Esophagus muscularis mucosa (tissue), 4 donors: ENCODE measurements around the gene FGD5. TPM values are rescaled to one million over a fixed set of nuclear protein-coding genes. Genes with fewer than 3 reads are reported as not detected.

Experiments used
- DNase-seq: peaks from one replicate; pipeline ENCODE4 v3.0.0-alpha.2; 2017; ENCODE audit errors: extremely low spot score
- H3K27ac ChIP-seq, 4 donors: fragments of 200-600 bp; sonication (generic); replicated peaks in 1 of 4; 1 replicate in 3 of 4; 2 replicates in 1 of 4; pipeline ENCODE4 v1.5.1; 2016 to 2019; ENCODE audit warnings: mild to moderate bottlenecking in 1 of 4
- H3K27me3 ChIP-seq, 4 donors: fragments of 200-600 bp; sonication (generic); one replicate each; pipeline versions ENCODE4 v1.5.1 to v1.6.0; 2016 to 2019
- H3K36me3 ChIP-seq, 4 donors: fragments of 200-600 bp; sonication (generic); one replicate each; pipeline ENCODE4 v1.5.1; 2016 to 2019
- H3K4me1 ChIP-seq, 4 donors: fragments of 200-600 bp; sonication (generic); one replicate each; pipeline ENCODE4 v1.5.1; 2016 to 2019
- H3K4me3 ChIP-seq, 4 donors: fragments of 200-600 bp; sonication (generic); 1 replicate in 2 of 4; 2 replicates in 2 of 4; pipeline ENCODE4 v1.5.1; 2016 to 2019; ENCODE audit warnings: mild to moderate bottlenecking in 4 of 4, moderate library complexity in 1 of 4
- H3K9me3 ChIP-seq, 4 donors: fragments of 200-600 bp; sonication (generic); 1 replicate in 3 of 4; 2 replicates in 1 of 4; pipeline ENCODE4 v1.5.1; 2016 to 2019
- CTCF ChIP-seq, 3 experiments: fragments of 200-600 bp in 2 of 3; fragments of 450-650 bp in 1 of 3; sonication (generic) in 2 of 3; IDR thresholded peaks; one replicate each; pipeline ENCODE4 v1.5.1; 2017 to 2019; ENCODE audit warnings: antibody characterized with exemption in 3 of 3, mild to moderate bottlenecking in 2 of 3, moderate library complexity in 1 of 3
- EP300 ChIP-seq: sonication (generic); formaldehyde crosslinking; IDR thresholded peaks from one replicate; pipeline ENCODE4 v1.6.1; 2017; ENCODE audit warnings: antibody characterized with exemption
- POLR2A ChIP-seq: fragments of 450-650 bp; IDR thresholded peaks from one replicate; pipeline ENCODE4 v1.6.1; 2017; ENCODE audit warnings: antibody characterized with exemption, moderate library complexity, mild to moderate bottlenecking, low read depth
- POLR2AphosphoS5 ChIP-seq, 2 donors: sonication (generic); formaldehyde crosslinking; IDR thresholded peaks; one replicate each; pipeline ENCODE4 v1.6.1; 2017; ENCODE audit warnings: antibody characterized with exemption in 2 of 2
- WGBS: methylation state at CpG from one replicate; pipeline ENCODE4 v1.1.5; 2018; 5-methylcytosine and 5-hydroxymethylcytosine counted together
- intact Hi-C: fragments of 100-400 bp; cut with DNase I; formaldehyde crosslinking; loops from one replicate; pipeline ENCODE4 v1.15.1; 2023
- total RNA-seq, 4 donors: library from RNA; depleted of rRNA; stranded (reverse); fragments of >200 nt; gene quantifications; one replicate each; pipeline versions ENCODE4 v1.1.0 to v1.2.1, GENCODE V29; 2016

FGD5 gene
- total RNA-seq, 4 donors from 2014 or later: 15.4 to 21.1 (median 16.1) TPM

GRCh38 chr3:14892226-14892625, 73.5 kb downstream of the FGD5 start:
- 91% methylated on average over 10 of the region's 11 CpGs for WGBS
- peaks cover 0 to 12% (median 7%) of the 10 kb centered on the region in 4 donors for H3K4me1 ChIP-seq
- H3K27me3 ChIP-seq: peaks cover 0 to 7% (median 0%) of the 10 kb centered on the region in 4 donors

GRCh38 chr3:14894085-14894484, 75.3 kb downstream of the FGD5 start:
- Histone ChIP-seq H3K27ac (no peak overlapping the region), H3K4me1 (peaks cover 0 to 10% (median 6%) of the 10 kb centered on the region in 4 donors), H3K36me3 (peaks cover 0 to 17% (median 10%) of the 10 kb centered on the region in 4 donors), H3K9me3 (no peaks in the 10 kb centered on the region), H3K27me3 (peaks cover 0 to 7% (median 0%) of the 10 kb centered on the region in 4 donors), H3K4me3 (no peak overlapping the region)
- TF ChIP-seq POLR2A (no peak), CTCF (IDR thresholded peaks at IDR 0.05) (no peak), EP300 (no peak), POLR2AphosphoS5 (IDR thresholded peaks at IDR 0.05) (no peak)
- 91% methylated on average over 2 of the region's 2 CpGs for WGBS
- no peak for DNase-seq
- intact Hi-C loops: no loop called here

More at GRCh38 chr3:14892226-14892625, 73.5 kb downstream of the FGD5 start:
- no peak for DNase-seq
- no peak overlapping the region for H3K27ac ChIP-seq
- intact Hi-C loops: no loop called here
- H3K36me3 ChIP-seq: peaks cover 0 to 1% (median 0%) of the 10 kb centered on the region in 4 donors
- no peak for TF ChIP-seq POLR2AphosphoS5 (IDR thresholded peaks at IDR 0.05)
- H3K9me3 ChIP-seq: no peaks in the 10 kb centered on the region
- H3K4me3 ChIP-seq: no peak overlapping the region

GRCh38 chr3:14897266-14897665, 78.5 kb downstream of the FGD5 start:
- 88% methylated on average over 4 of the region's 4 CpGs for WGBS
- Histone ChIP-seq H3K27me3 (peaks cover 0 to under 1% (median 0%) of the 10 kb centered on the region in 4 donors), H3K4me3 (no peak overlapping the region), H3K4me1 (peaks cover under 1 to 7% (median 3%) of the 10 kb centered on the region in 4 donors), H3K9me3 (no peaks in the 10 kb centered on the region), H3K36me3 (peaks cover 0 to 37% (median 27%) of the 10 kb centered on the region in 4 donors), H3K27ac (no peak overlapping the region)
- TF ChIP-seq POLR2A (no peak), EP300 (no peak), CTCF (IDR thresholded peaks at IDR 0.05) (no peak), POLR2AphosphoS5 (IDR thresholded peaks at IDR 0.05) (no peak)
- DNase-seq: no peak
- intact Hi-C loops: no loop called here

GRCh38 chr3:14898929-14899328, 80.2 kb downstream of the FGD5 start:
- no peak overlapping the region for H3K4me3 ChIP-seq
- no peak for TF ChIP-seq EP300
- TF ChIP-seq CTCF (IDR thresholded peaks at IDR 0.05): no peak
- no peak for TF ChIP-seq POLR2AphosphoS5 (IDR thresholded peaks at IDR 0.05)
- no peak for TF ChIP-seq POLR2A
- intact Hi-C loops: no loop called here
- 75% methylated on average over 7 of the region's 7 CpGs for WGBS
- H3K27ac ChIP-seq: no peak overlapping the region
- H3K9me3 ChIP-seq: no peaks in the 10 kb centered on the region
- DNase-seq: no peak
- H3K36me3 ChIP-seq: peaks cover 0 to 37% (median 27%) of the 10 kb centered on the region in 4 donors
- peaks cover 6 to 15% (median 11%) of the 10 kb centered on the region in 4 donors for H3K4me1 ChIP-seq
- H3K27me3 ChIP-seq: no peaks in the 10 kb centered on the region

GRCh38 chr3:14899993-14900618, 81.3 kb downstream of the FGD5 start:
- no peak overlapping the region for H3K27ac ChIP-seq
- peaks cover 6 to 15% (median 11%) of the 10 kb centered on the region in 4 donors for H3K4me1 ChIP-seq
- intact Hi-C loops: no loop called here
- 91% methylated on average over 9 of the region's 9 CpGs for WGBS
- DNase-seq: no peak
- peaks cover 0 to 3% (median 0%) of the 10 kb centered on the region in 4 donors for H3K9me3 ChIP-seq
- TF ChIP-seq EP300: no peak
- no peak for TF ChIP-seq POLR2AphosphoS5 (IDR thresholded peaks at IDR 0.05)
- no peak for TF ChIP-seq POLR2A
- no peak for TF ChIP-seq CTCF (IDR thresholded peaks at IDR 0.05)
- no peak overlapping the region for H3K4me3 ChIP-seq
- no peaks in the 10 kb centered on the region for H3K27me3 ChIP-seq
- peaks cover 0 to 38% (median 27%) of the 10 kb centered on the region in 4 donors for H3K36me3 ChIP-seq
